Neural crest cell (in vitro differentiated cells): ENCODE measurements around the gene FGD6. TPM values are rescaled to one million over a fixed set of nuclear protein-coding genes. Genes with fewer than 3 reads are reported as not detected.
A peak's percentile ranks its signal among the peaks of the same experiment; 100 is the strongest.
"Not testable (repeated sequence)": the region's sequence is repeated elsewhere in the genome, so short reads cannot be mapped to it uniquely, and the experiment has no call there.

Source experiments
- DNase-seq: peaks from one replicate; pipeline ENCODE4 v3.0.0; 2021; ENCODE audit warnings: low read depth, mixed read lengths, low spot score
- H3K27ac Mint-ChIP-seq: one replicate; pipeline ENCODE4 v1.8.0; 2021; ENCODE audit warnings: mild to moderate bottlenecking, mixed read lengths; ENCODE audit not compliant: unreplicated experiment
- H3K27me3 Mint-ChIP-seq: 2 replicates; pipeline ENCODE4 v1.8.0; 2021; ENCODE audit warnings: low read depth, mild to moderate bottlenecking, mixed read lengths
- H3K36me3 Mint-ChIP-seq: 2 replicates; pipeline ENCODE4 v1.8.0; 2021; ENCODE audit warnings: low read depth, mild to moderate bottlenecking, mixed read lengths
- H3K4me1 Mint-ChIP-seq: 2 replicates; pipeline ENCODE4 v1.8.0; 2021; ENCODE audit warnings: mixed read lengths
- H3K4me3 Mint-ChIP-seq: one replicate; pipeline ENCODE4 v1.8.0; 2021; ENCODE audit warnings: mild to moderate bottlenecking, mixed read lengths
- H3K9me3 Mint-ChIP-seq: 2 replicates; pipeline ENCODE4 v1.8.0; 2021; ENCODE audit warnings: mixed read lengths
- total RNA-seq: library from RNA; stranded (reverse); gene quantifications from 2 replicates; pipeline ENCODE4 v1.2.1, GENCODE V29; 2021
- TF ChIP-seq, protein P1 (sequence below): fragments of 200-600 bp; sonication (generic); conservative IDR thresholded peaks from 2 replicates; pipeline ENCODE4 v1.5.0; 2021; ENCODE audit warnings: antibody characterized with exemption, mild to moderate bottlenecking

The FGD6 gene
- total RNA-seq, 1 donor from 2014 or later: 17.4 TPM

DNA sequence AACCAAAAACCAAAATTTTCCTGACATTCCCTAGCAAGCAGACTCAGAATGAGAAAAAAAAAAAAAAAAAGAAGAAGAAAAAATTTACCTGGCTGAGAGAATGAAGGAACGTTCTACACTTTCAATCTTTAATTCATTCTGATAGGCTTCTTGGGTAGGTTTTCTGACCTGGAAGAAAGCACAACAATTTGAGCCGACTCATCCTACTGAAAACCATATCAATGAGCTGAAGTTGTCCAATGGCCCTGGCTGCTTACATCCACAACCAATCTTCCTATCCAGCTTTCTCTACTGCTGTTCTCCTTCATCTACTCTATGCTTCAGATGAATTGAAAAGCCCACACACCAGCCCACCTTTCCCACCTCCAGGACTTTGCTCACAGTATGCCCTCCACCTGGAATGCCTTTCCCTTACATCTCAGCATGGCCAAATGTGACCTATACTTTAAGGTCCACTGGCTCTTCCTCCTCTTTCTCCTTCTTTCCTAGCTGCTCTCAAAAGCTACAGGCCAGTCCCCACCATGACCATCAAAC is 112.3 kb downstream of the FGD6 start:
- no peak overlapping the region for H3K27ac Mint-ChIP-seq
- H3K4me3 Mint-ChIP-seq: no peak overlapping the region
- no peaks in the 10 kb centered on the region for H3K27me3 Mint-ChIP-seq
- DNase-seq: no peak
- no peaks in the 10 kb centered on the region for H3K9me3 Mint-ChIP-seq
- peaks cover 27% of the 10 kb centered on the region for H3K36me3 Mint-ChIP-seq
- peaks cover 5% of the 10 kb centered on the region for H3K4me1 Mint-ChIP-seq
- TF ChIP-seq, protein P1, sequence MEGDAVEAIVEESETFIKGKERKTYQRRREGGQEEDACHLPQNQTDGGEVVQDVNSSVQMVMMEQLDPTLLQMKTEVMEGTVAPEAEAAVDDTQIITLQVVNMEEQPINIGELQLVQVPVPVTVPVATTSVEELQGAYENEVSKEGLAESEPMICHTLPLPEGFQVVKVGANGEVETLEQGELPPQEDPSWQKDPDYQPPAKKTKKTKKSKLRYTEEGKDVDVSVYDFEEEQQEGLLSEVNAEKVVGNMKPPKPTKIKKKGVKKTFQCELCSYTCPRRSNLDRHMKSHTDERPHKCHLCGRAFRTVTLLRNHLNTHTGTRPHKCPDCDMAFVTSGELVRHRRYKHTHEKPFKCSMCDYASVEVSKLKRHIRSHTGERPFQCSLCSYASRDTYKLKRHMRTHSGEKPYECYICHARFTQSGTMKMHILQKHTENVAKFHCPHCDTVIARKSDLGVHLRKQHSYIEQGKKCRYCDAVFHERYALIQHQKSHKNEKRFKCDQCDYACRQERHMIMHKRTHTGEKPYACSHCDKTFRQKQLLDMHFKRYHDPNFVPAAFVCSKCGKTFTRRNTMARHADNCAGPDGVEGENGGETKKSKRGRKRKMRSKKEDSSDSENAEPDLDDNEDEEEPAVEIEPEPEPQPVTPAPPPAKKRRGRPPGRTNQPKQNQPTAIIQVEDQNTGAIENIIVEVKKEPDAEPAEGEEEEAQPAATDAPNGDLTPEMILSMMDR: no peak

DNA sequence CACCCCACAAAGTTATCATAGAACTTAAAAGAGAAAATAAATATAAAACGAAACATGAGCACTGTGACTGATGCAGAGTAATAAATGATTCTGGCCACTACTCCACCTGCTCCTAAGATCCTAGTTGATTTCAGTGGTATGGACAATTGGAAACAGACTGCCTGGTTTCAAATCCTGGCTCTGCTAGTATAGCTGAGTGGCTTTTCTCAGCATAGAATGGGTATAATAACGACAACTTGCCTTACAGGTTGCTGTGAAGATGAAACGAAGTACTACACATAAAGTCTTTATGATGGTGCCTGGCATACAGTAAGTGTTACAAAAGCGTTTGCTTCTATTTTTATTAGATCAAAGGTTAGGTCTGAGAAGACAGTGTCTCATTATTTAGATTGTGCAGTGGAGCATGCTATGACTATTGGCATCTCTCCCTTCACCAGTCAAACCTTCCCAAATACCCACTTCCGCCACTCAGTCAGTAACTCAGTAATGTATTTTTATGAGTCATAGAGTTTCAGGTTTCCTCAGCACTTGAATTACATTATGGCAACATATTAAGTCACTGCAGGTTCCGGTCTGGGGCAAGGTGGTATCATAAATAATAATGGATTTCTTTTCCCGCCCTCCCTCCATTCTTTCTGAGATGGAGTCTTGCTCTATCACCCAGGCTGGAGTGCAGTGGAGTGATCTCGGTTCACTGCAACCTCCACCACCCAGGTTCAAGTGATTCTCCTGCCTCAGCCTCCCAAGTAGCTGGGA is 114.2 kb downstream of the FGD6 start:
- peaks cover 23% of the 10 kb centered on the region for H3K36me3 Mint-ChIP-seq
- H3K9me3 Mint-ChIP-seq: no peaks in the 10 kb centered on the region
- H3K4me1 Mint-ChIP-seq: peaks cover 10% of the 10 kb centered on the region
- TF ChIP-seq, protein P1: no peak
- no peak overlapping the region for H3K4me3 Mint-ChIP-seq
- H3K27me3 Mint-ChIP-seq: no peaks in the 10 kb centered on the region
- no peak overlapping the region for H3K27ac Mint-ChIP-seq
- DNase-seq: no peak

DNA sequence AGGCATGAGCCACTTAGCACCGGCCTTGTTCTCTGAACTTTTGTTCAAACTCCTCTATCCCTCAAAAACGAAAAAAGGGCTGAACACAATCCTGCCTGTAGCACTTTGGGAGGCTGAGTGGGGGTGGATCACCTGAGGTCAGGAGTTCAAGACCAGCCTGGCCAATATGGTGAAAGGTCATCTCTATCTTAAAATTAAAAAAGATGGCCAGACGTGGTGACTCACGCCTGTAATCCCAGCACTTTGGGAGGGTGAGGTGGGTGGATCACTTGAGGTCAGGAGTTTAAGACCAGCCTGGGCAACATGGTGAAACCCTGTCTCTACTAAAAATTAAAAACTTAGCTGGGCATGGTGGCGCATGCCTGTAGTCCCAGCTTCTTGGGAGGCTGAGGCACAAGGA is 115.3 kb downstream of the FGD6 start:
- H3K27me3 Mint-ChIP-seq, DNase-seq, H3K9me3 Mint-ChIP-seq, H3K27ac Mint-ChIP-seq, H3K4me3 Mint-ChIP-seq: not testable (repeated sequence)
- H3K4me1 Mint-ChIP-seq: peaks cover 12% of the 10 kb centered on the region
- peaks cover 23% of the 10 kb centered on the region for H3K36me3 Mint-ChIP-seq

DNA sequence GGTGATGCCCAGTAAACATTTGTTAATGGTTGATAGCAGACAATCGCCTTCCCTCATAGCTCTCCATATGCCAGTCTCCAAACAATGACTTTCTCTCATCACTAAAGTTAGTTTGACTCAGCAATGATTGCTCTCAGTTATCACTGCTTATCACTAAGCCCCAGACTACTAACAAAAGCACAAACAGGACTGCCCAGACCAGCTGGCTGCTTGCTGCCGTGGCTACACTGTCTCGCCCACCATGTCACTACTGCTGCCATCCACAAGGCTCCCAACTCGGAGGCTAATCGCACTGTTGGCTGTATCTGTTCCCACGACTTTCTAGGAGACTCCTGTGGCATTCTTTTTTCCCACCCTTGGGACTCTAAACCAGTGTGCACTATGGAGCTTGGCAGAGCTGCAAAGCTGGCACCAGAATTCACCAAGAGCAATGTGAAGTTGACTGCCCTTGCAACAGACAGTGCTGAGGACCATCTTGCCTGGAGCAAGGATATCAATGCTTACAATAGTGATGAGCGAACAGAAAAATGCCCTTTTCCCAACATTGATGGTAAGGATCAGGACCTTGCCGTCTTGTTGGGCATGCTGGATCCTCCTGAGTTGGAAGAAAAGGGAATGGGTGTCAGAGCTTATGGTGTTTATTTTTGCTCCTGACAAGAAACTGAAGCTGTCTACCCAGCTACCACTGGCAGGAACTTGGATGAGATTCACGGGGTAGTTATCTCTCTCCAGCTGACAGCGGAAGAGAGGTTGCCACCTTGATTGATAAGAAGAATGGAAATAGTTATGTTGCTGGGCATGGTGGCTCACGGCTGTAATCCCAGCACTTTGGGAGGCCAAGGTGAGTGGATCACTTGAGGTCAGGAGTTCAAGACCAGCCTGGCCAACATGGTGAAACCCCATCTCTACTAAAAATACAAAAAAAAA is 116.7 kb downstream of the FGD6 start:
- DNase-seq: no peak
- no peaks in the 10 kb centered on the region for H3K9me3 Mint-ChIP-seq
- no peaks in the 10 kb centered on the region for H3K27me3 Mint-ChIP-seq
- H3K4me3 Mint-ChIP-seq: no peak overlapping the region
- H3K4me1 Mint-ChIP-seq: peaks cover 19% of the 10 kb centered on the region
- H3K27ac Mint-ChIP-seq: no peak overlapping the region
- peaks cover 23% of the 10 kb centered on the region for H3K36me3 Mint-ChIP-seq
- TF ChIP-seq, protein P1: no peak

DNA sequence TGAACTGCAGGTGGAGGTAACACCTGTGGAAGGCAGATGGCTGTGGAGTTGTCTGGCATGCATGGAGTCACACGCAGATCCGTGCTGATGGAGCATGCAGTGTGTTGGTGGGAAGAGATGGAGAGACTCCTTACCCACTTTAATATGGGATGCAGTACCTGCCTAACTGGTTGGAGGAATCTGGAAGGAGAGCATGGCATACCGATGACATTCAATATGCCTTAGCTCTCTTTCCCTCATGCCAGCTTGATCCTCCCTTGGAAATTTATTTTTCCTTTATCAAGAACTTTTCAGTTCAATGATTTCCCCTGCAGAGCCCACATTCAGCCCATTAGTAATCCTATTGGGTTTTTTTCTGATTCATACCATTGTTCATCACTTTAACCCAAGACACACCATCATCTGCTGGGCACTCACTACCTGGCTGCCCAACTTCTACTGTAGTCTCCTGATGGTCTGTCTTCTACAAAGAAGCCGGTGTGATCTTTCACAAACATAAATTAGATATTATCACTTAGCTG is 117.9 kb downstream of the FGD6 start:
- Mint-ChIP-seq H3K4me3 (no peak overlapping the region), H3K4me1 (peaks cover 25% of the 10 kb centered on the region), H3K27me3 (no peaks in the 10 kb centered on the region), H3K9me3 (no peaks in the 10 kb centered on the region), H3K36me3 (peaks cover 19% of the 10 kb centered on the region), H3K27ac (peak overlapping the region; percentile 47)
- DNase-seq: no peak
- TF ChIP-seq, protein P1: no peak
